GM18951 (cell line): Measurements from ENCODE around the gene VMP1.
A peak's percentile ranks its signal among the peaks of the same experiment; 100 is the strongest.
"Not testable (repeated sequence)": the region's sequence is repeated elsewhere in the genome, so short reads cannot be mapped to it uniquely, and the experiment has no call there.

Experiments
- POLR2A ChIP-seq: IDR thresholded peaks from 4 replicates; pipeline ENCODE4 v1.6.1; 2011; ENCODE audit warnings: mild to moderate bottlenecking; ENCODE audit not compliant: insufficient read length, insufficient read depth; ENCODE audit errors: extremely low read depth
- in situ Hi-C: fragments of 300-500 bp; cut with MboI; formaldehyde crosslinking; loops from one replicate; pipeline ENCODE4 v1.12.0; 2022; ENCODE audit warnings: low sequenced_read_pairs, mixed read lengths, inconsistent platforms; ENCODE audit not compliant: unreplicated experiment

VMP1 gene

DNA sequence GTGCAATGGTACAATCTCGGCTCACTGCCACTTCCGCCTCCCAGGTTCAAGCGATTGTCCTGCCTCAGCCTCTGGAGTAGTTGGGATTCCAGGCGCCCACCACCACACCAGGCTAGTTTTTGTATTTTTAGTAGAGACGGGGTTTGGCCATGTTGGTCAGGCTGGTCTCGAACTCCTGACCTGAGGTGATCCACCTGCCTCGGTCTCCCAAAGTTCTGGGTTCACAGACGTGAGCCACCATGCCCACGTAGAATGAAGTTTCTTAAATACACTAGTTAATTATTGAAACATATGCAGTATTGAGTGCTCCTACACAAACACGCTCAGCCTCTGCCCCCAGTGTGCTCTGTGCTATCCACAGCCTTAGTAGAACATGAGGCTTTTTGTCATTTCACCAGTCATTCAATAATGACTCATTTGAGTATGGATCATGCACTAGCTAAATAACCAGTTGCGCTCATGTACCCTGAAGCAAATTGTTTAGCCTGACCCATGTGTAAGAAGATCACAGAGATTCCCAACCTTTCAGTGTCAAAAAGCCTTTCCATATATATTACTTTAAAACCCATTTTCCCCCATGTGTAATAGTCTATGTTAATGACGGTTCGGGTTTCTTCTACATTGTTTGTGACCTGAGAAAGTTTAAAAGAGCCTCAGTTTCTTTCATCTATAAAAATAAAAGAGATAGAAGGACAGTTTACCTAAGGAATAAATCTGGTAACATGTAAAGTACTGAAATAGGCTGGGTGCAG lies 135.6 kb downstream of the VMP1 start:
- in situ Hi-C loops = no loop called here
- peak; percentile 65 for TF ChIP-seq POLR2A

DNA sequence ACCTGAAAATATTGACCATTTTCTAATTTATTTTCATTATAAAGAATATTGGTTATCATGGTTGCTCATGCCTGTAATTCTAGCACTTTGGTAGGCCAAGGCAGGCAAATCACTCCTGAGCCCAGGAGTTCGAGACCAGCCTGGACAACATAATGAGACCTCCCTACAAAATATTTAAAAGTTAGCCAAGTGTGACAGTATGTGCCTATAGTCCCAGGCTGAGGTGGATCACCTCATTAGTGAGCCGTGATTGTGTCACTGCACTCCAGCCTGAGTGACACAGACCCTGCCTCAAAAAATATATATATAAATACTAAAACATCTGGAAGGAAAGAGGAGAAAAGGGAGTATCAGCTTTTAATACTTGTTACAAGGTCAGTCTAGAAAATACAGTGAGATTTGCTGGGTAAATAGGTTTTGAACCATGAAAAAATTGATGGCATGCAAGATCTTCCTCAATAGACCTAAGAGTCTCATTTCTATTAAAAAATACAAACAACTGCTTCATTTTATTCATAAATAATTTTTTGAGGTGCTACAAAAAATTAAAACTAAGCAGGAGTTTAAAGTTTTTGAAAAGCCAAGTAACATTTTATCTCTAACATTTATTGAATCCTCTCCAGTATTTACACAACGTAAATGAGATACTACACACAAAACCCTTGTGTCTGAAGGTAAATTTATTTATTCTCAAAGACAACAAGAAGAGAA lies 137.6 kb downstream of the VMP1 start:
- in situ Hi-C loops = no loop called here
- no peak for TF ChIP-seq POLR2A

DNA sequence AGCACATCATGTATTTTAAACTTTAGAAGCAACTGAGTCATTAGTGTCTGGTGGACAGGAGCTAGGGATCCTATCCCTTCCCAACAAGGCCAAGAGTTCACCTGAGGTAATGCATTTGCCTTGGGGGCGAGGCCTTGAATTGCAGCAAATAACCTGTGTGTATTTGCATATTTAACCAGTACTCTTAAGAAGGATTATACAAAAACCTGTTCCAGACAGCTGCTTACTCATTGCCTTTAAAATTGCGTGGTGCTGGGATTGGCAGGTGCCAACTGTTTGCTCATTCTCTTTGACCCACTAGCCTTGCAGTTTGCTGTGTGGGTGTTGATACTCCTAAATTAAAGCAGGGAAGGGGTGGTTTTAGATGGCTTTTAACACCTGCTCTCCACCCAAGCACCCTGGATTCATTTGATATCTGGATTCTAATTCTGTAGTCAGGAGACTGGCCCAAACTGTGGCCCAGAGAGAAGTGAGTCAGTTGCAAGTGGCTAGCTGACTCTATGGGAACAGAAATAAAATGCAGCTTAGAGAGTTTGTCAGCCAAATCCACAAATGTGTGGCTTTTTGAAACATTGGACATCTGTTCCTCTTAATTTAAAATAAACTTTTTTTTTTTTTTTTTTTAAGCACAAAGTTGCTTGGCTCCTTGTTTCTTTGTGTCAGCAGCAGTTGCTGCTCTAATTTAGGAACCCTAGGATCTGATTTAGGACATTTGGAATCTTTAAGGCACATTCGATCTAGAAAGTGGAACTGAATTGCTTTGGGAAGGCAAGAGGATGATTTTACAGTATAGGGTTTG lies 138.3 kb downstream of the VMP1 start:
- in situ Hi-C loops = no loop called here
- TF ChIP-seq POLR2A = no peak

DNA sequence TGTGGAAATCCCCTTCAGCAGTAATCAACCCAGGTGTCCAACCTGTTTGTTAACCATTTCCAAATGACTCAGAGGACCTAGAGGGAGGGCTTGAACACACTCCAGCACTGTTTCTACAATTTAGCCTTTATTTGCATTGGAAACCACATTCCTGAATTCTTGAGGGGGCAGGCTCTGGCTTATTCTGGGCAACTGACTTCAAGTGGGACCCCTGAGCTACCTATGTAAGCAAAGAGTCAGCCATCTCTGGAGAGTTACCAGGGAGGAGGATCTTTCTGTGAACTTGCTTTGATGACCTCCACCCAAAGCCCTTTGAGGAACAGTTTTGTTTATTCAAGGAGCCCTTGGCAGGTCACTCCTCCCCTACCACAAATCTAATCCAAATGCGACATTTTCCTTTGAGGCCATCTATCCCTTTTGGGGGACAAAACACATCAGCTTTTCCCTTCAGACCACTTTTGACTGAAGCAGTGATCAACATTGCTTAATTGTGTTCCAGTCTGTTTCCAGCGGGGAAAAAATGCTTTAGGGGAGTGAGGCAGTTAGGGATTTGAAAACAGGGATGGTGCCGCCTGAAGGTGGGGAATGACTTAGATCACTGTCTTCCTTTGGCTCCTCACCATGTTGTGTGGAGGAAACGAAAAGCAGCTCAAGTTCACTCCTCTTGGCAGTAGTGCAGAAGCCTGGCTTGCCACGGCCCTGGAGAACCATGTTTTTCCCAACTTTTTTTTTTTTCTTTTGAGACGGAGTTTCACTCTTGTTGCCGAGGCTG lies 139.1 kb downstream of the VMP1 start:
- in situ Hi-C loops = no loop called here
- peak; percentile 38 for TF ChIP-seq POLR2A

DNA sequence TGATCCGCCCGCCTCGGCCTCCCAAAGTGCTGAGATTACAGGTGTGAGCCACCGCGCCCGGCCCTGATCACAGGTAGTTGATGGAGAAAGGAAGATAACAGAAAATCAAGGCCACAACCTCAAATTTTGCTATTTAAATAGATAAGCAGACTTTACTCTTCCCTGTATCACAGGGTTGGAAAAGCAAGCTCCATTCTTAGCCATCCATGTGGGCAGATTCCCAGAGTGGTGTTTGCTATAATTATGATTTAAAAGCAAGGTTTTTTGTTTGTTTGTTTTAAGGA lies 140.9 kb downstream of the VMP1 start:
- in situ Hi-C loops = no loop called here
- no peak for TF ChIP-seq POLR2A

DNA sequence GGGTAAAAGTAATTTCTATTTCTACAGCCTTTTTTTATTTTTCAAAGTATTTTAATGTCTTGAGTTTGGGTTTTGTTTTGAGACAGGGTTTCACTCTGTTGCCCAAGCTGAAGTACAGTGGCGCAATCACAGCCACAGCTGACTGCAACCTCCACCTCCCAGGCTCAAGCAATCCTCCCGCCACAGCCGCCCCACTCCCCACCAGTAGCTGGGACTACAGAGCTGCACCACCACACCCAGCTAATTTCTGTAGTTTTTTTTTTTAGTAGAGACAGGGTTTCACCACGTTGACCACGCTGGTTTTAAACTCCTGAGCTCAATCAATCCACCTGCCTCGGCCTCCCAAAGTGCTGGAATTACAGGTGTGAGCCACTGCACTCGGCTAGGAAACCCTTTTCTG lies 141.3 kb downstream of the VMP1 start:
- in situ Hi-C loops = no loop called here
- TF ChIP-seq POLR2A = no peak

DNA sequence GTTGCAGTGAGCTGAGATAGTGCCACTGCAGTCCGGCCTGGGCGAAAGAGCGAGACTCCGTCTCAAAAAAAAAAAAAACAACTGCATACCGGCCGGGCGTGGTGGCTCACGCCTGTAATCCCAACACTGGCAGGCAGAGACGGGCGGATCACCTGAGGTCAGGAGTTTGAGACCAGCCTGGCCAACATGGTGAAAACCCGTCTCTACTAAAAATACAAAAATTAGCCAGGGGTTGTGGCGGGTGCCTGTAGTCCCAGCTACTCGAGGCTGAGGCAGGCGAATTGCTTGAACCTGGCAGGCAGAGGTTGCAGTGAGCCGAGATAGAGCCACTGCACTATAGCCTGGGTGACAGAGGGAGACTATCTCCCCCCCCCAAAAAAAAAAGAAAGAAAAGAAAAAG lies 142.9 kb downstream of the VMP1 start:
- in situ Hi-C loops = not testable (repeated sequence)

DNA sequence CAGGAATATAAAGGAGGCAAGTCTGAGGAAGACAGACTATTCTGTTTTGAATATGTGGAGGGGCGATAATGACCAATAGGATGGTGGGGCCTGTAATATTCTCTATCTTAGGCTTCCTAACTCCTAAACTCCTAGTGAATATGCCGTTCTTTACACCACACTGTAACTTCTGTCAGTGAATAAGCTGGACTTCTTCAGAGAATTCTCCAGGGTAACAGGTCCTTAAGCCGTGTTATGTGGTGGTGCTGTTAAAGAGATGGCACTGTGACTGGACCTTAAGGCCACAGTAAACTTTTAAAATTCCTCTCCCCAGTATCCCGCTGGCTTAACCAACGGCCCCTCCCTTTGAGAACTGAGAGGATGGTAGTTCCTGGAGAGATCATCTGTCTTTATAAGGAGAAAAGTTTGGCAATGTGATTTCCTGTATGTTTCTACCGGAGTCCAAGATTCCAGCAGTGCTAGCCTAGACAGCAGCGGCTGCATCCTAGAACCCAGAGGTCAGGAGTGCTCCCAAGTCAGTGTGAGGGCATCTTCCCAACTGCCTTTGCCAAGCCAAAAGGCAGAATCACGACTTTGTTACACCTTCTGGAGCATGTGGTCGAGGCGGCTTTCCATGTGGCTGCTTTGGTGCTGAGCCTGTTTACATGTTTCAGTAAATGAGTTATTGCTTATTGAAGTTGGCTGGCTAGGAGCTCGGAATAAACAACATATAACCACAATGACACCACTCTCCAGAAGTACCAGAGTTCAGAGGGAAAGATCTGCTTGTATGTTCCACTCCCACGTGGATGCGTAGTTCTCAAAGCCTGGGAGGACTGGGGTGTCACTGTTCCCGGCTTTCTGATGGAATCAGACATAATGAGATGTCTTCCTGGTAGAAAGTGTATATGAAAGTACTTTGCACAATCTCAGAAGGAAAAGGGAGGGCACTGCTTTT lies 144.3 kb downstream of the VMP1 start:
- TF ChIP-seq POLR2A = no peak
- in situ Hi-C loops = no loop called here

DNA sequence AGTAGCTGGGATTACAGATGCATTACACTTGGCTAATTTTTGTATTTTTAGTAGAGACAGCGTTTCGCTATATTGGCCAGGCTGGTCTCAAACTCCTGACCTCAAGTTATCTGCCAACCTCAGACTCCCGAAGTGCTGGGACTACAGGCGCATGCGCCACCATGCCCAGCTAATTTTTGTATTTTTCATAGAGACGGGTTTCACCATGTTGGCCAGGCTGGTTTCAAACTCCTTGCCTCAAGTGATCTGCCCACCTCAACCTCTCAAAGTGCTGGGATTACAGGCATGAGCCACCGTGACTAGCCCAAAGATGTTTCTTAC lies 145.4 kb downstream of the VMP1 start:
- in situ Hi-C loops = not testable (repeated sequence)

DNA sequence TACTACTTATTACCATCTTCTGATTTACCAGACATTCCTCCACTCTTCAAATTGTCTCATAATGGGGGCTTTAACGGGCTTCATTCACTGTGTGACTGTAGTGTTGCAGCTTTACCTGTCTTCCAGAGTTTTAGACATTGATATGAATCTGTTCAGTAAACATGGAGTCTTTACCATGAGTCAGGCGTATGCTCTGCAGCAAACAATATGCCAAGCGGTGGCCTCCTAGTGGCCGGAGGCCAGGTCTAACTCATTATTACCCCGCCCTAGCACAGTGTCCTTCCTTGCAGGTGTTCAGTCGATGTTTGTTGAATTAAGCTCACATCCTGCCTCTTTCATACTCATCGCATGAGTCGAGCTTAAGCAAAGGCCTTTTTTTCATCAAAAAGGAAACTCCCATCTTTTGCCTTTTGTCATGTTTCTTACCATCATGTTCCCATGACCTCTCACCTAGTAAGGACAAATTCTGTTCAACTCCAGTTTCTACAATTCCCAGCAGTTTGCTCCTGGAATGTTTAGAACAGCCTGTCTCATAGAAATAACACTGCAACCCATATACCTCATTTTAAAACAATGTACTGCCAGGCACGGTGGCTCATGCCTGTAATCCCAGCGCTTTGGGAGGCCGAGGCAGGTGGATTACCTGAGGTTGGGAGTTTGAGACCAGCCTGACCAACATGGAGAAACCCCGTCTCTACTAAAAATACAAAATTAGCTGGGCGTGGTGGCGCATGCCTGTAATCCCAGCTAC lies 145.9 kb downstream of the VMP1 start:
- TF ChIP-seq POLR2A = no peak
- in situ Hi-C loops = no loop called here

DNA sequence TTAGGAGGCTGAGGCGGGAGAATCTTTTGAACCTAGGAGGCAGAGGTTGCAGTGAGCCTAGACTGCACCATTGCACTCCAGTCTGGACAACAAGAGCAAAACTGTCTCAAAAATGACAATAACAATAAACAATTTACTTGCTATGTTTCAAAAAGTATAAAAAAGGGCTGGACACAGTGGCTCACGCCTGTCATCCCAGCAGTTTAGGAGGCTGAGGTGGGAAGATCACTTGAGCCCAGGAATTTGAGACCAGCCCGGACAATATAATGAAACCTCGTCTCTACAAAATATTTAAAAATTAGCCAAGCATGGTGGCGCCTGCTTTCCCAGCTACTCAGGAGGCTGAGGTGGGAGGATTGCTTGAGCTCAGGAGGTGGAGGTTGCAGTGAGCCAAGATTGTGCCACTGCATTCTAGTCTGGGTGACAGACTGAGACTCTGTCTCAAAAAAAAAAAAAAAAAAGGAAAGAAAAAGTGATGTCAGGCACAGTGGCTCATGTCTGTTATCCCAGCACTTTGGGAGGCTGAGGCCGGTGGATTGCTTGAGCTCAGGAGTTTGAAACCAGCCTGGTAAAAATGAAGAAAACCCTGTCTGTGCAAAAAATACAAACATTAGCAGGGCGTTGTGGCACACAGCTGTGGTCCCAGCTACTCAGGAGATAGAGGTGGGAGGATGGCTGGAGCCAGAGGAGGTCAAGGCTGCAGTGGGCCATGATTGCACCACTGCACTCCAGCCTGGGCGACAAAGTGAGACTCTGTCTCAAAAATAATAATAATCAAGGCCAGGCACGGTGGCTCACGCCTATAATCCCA lies 146.7 kb downstream of the VMP1 start:
- in situ Hi-C loops = not testable (repeated sequence)
